GM13977 (cell line): ENCODE data around the gene RASIP1.

Source experiments
- DNase-seq: peaks from one replicate; pipeline ENCODE4 v3.0.0; 2012; ENCODE audit warnings: low spot score
- CTCF ChIP-seq: IDR thresholded peaks from 2 replicates; pipeline ENCODE4 v1.5.1; 2012; ENCODE audit warnings: mild to moderate bottlenecking, control low read depth; ENCODE audit not compliant: insufficient read depth; ENCODE audit errors: extremely low read depth, missing control alignments
- in situ Hi-C: fragments of 300-500 bp; cut with MboI; formaldehyde crosslinking; loops from one replicate; pipeline ENCODE4 v1.12.0; 2022; ENCODE audit warnings: low sequenced_read_pairs, low pct_unique_long_range_greater_than_20kb, mixed read lengths, inconsistent platforms; ENCODE audit not compliant: unreplicated experiment

The RASIP1 gene

DNA sequence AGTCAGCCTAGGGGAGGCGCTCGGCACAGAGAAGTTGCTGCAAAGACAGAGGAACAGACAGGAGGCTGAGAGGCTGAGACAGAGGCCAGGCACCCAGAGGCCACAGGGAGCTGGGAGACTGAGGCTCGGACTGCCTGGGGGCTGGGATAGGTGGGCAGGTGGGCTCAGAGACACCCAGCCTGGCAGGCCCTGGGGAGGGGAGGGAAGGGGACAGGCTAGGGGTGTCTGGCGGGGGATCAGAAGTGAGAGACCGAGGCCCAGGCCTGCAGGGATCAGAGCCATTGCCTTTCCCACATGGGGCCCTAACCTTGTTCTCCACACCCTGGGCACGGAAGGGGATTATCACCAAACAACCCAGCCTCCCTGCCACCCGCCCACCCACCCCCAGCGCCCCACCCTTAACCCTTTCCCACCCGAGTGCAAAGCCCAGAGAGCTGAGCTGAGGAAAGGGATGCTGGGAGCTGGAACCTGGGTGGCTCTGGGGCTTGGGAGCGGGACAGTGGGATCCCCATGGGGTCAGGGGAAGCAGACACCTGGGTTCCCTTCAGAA lies 68.9 kb downstream of the RASIP1 start:
- no peak for DNase-seq
- in situ Hi-C loops: no loop called here
- TF ChIP-seq CTCF: no peak

DNA sequence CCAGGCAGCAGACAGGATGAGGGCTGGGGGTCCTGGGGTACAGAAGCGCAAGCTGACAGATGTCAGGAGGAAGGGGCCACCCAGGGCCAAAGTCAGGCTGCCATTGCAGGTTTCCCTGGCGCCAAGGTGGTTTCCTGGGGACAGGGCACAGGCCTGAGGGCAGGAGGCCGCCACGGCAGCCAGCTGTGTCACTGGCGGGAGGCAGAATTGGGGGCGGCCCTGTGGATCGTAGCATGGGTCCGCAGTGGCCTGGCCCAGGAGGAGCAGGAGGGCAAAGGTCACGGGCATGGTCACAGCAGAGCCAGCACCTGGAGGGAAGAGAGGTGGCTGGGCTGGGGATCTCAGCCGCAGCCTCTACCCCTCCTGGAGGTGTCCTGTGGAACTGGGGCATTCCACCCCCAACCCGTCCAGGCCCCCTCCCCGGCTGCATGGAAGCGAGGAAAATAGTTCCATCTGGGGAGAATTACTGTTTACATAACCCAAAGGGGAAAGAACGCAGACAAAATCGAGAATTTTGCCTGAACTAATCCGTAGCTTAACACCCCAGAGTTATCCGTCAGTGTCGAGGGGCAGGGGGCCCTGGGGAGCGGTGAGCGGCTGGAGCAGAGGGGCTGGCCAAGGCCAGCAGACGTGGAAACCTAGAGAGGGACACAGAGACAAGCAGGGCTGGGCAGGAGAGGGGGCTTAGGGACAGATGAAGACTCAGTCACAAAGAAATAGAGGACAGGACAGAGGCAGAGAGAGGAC lies 69.5 kb downstream of the RASIP1 start:
- TF ChIP-seq CTCF: no peak
- in situ Hi-C loops: no loop called here
- DNase-seq: no peak
